SK-N-SH treated with all-trans-retinoic acid at 6 μM for 48 hours (cell line): Measurements from ENCODE around the gene OSGEP.

ENCODE experiments used
- ATAC-seq: fragments of 200-7000 bp; cut with Tn5 transposase; 3 replicates; pipeline ENCODE4 v1.9.1; 2020; ENCODE audit warnings: mild to moderate bottlenecking, moderate library complexity
- ARNTL ChIP-seq: fragments of 450-650 bp; formaldehyde crosslinking; IDR thresholded peaks from 2 replicates; pipeline ENCODE4 v1.5.0; 2020; ENCODE audit warnings: low read depth, mild to moderate bottlenecking, moderate library complexity, borderline replicate concordance
- CSDC2 ChIP-seq: fragments of 250-450 bp; sonication (Bioruptor Pico); IDR thresholded peaks from 2 replicates; pipeline ENCODE4 v1.5.0; 2020; ENCODE audit warnings: mild to moderate bottlenecking, moderate library complexity
- ESRRG ChIP-seq: fragments of 250-450 bp; sonication (Bioruptor Pico); IDR thresholded peaks from 2 replicates; pipeline ENCODE4 v1.6.1; 2021; ENCODE audit warnings: mild to moderate bottlenecking
- ISL1 ChIP-seq: fragments of 250-450 bp; sonication (Bioruptor Pico); IDR thresholded peaks from 2 replicates; pipeline ENCODE4 v2.1.2; 2022; ENCODE audit warnings: mild to moderate bottlenecking, moderate library complexity
- OSR1 ChIP-seq: fragments of 250-450 bp; sonication (Bioruptor Pico); IDR thresholded peaks from 2 replicates; pipeline ENCODE4 v1.8.0; 2022; ENCODE audit warnings: moderate library complexity, mild to moderate bottlenecking, inconsistent platforms
- PPARA ChIP-seq: fragments of 250-450 bp; sonication (Bioruptor Pico); IDR thresholded peaks from 2 replicates; pipeline ENCODE4 v1.5.0; 2020; ENCODE audit warnings: mild to moderate bottlenecking, borderline replicate concordance
- RARB ChIP-seq: fragments of 250-450 bp; sonication (Bioruptor Pico); IDR thresholded peaks from 2 replicates; pipeline ENCODE4 v1.8.0; 2021; ENCODE audit warnings: mild to moderate bottlenecking, moderate library complexity
- SNAI2 ChIP-seq: fragments of 250-450 bp; sonication (Bioruptor Pico); IDR thresholded peaks from 2 replicates; pipeline ENCODE4 v1.5.0; 2020; ENCODE audit warnings: mild to moderate bottlenecking, moderate library complexity
- TCF4 ChIP-seq: fragments of 250-450 bp; sonication (Bioruptor Pico); IDR thresholded peaks from 2 replicates; pipeline ENCODE4 v1.8.0; 2021; ENCODE audit warnings: mild to moderate bottlenecking, moderate library complexity, borderline replicate concordance
- ZC3H10 ChIP-seq: fragments of 250-450 bp; sonication (Bioruptor Pico); IDR thresholded peaks from 2 replicates; pipeline ENCODE4 v1.5.1; 2021; ENCODE audit warnings: mild to moderate bottlenecking, moderate library complexity
- ZFP3 ChIP-seq: fragments of 250-450 bp; sonication (Bioruptor Pico); IDR thresholded peaks from 2 replicates; pipeline ENCODE4 v1.5.0; 2020; ENCODE audit warnings: mild to moderate bottlenecking, moderate library complexity
- ZNF565 ChIP-seq: fragments of 450-650 bp; formaldehyde crosslinking; conservative IDR thresholded peaks from 2 replicates; pipeline ENCODE4 v1.5.0; 2020; ENCODE audit warnings: low read depth, mild to moderate bottlenecking, moderate library complexity
- ZNF70 ChIP-seq: fragments of 450-650 bp; formaldehyde crosslinking; IDR thresholded peaks from 2 replicates; pipeline ENCODE4 v1.5.0; 2020; ENCODE audit warnings: mild to moderate bottlenecking, moderate library complexity
- ZNF8 ChIP-seq: fragments of 450-650 bp; formaldehyde crosslinking; IDR thresholded peaks from 2 replicates; pipeline ENCODE4 v1.5.0; 2020; ENCODE audit warnings: mild to moderate bottlenecking, moderate library complexity
- TF ChIP-seq, protein P1 (sequence below): fragments of 250-450 bp; sonication (Bioruptor Pico); IDR thresholded peaks from 2 replicates; pipeline ENCODE4 v1.5.1; 2021; ENCODE audit warnings: mild to moderate bottlenecking, moderate library complexity
- TF ChIP-seq, protein P2 (sequence below): fragments of 250-450 bp; sonication (Bioruptor Pico); IDR thresholded peaks from 2 replicates; pipeline ENCODE4 v1.5.1; 2020; ENCODE audit warnings: low read depth, mild to moderate bottlenecking, moderate library complexity
- TF ChIP-seq, protein P3 (sequence below): fragments of 250-450 bp; sonication (Bioruptor Pico); IDR thresholded peaks from 2 replicates; pipeline ENCODE4 v1.8.0; 2020; ENCODE audit warnings: mild to moderate bottlenecking, moderate library complexity, borderline replicate concordance
- TF ChIP-seq, protein P4 (sequence below): fragments of 250-450 bp; sonication (Bioruptor Pico); IDR thresholded peaks from 2 replicates; pipeline ENCODE4 v1.8.0; 2021; ENCODE audit warnings: low read depth, mild to moderate bottlenecking, moderate library complexity, borderline replicate concordance
- TF ChIP-seq, protein P5 (sequence below): fragments of 250-450 bp; sonication (Bioruptor Pico); IDR thresholded peaks from 2 replicates; pipeline ENCODE4 v1.5.0; 2020; ENCODE audit warnings: mild to moderate bottlenecking, moderate library complexity

OSGEP gene

DNA sequence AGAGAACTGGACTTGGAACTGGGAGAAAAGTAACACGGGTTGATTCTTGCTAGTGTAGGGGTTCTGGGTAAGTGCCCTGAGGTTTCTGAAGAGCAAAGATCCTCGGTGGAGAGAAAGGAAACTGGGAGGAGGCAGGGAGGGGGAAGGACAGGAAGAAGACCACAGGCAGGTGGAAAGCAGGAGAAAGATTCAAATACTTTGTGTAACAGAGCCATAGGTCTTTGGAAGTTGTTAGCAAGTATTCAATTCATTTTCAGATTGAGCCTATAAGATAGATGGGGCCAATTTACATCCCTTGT, 15.9 kb upstream of the OSGEP start:
- ATAC-seq, result no peak

DNA sequence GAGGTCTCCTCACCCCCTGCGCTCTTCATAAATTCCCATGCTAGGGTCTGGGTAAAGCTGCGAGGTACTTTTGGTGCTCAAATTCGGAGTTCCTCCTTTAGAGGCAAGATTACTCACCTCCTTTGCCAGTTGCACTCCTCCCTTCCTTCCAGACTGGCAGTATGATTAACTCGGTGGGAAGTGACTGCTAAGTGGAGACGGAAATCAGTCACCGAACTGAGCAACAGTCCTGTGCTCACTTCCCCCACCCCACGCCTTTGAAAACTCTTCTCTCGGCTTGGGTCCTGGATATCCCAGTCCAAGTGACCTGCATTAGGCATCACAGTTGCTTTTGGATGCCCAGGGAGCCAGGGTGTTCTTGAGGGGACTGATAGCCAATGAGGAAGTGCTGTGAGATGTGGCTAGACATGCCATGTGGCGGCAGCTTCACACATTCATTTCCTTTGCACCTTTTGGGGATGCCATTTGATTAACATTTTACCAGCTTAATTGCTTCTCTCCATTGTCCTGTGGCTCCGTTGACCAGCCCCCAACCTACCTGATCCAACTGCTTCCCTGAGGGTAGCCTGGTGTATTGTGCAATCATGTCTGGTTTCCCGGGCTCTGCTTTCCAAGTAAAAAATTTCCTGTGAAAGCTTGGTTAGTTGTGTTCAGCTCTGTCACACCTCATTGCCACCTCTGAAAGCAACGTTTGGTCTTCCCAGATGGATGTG, 15.4 kb upstream of the OSGEP start:
- peak; percentile 65 for ATAC-seq
- TF ChIP-seq ESRRG (CRISPR knock-in tag), result no peak
- no peak for TF ChIP-seq TCF4 (CRISPR knock-in tag)
- TF ChIP-seq ISL1 (CRISPR knock-in tag), result no peak
- TF ChIP-seq ARNTL (CRISPR knock-in tag), result no peak
- TF ChIP-seq, protein P1, sequence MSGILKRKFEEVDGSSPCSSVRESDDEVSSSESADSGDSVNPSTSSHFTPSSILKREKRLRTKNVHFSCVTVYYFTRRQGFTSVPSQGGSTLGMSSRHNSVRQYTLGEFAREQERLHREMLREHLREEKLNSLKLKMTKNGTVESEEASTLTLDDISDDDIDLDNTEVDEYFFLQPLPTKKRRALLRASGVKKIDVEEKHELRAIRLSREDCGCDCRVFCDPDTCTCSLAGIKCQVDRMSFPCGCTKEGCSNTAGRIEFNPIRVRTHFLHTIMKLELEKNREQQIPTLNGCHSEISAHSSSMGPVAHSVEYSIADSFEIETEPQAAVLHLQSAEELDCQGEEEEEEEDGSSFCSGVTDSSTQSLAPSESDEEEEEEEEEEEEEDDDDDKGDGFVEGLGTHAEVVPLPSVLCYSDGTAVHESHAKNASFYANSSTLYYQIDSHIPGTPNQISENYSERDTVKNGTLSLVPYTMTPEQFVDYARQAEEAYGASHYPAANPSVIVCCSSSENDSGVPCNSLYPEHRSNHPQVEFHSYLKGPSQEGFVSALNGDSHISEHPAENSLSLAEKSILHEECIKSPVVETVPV, result no peak
- no peak for TF ChIP-seq ZC3H10
- no peak for TF ChIP-seq RARB (CRISPR knock-in tag)
- no peak for TF ChIP-seq CSDC2 (CRISPR knock-in tag)
- TF ChIP-seq, protein P2, sequence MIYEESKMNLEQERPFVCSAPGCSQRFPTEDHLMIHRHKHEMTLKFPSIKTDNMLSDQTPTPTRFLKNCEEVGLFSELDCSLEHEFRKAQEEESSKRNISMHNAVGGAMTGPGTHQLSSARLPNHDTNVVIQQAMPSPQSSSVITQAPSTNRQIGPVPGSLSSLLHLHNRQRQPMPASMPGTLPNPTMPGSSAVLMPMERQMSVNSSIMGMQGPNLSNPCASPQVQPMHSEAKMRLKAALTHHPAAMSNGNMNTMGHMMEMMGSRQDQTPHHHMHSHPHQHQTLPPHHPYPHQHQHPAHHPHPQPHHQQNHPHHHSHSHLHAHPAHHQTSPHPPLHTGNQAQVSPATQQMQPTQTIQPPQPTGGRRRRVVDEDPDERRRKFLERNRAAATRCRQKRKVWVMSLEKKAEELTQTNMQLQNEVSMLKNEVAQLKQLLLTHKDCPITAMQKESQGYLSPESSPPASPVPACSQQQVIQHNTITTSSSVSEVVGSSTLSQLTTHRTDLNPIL (CRISPR knock-in tag), result no peak
- TF ChIP-seq ZFP3 (CRISPR knock-in tag), result no peak
- TF ChIP-seq, protein P3, sequence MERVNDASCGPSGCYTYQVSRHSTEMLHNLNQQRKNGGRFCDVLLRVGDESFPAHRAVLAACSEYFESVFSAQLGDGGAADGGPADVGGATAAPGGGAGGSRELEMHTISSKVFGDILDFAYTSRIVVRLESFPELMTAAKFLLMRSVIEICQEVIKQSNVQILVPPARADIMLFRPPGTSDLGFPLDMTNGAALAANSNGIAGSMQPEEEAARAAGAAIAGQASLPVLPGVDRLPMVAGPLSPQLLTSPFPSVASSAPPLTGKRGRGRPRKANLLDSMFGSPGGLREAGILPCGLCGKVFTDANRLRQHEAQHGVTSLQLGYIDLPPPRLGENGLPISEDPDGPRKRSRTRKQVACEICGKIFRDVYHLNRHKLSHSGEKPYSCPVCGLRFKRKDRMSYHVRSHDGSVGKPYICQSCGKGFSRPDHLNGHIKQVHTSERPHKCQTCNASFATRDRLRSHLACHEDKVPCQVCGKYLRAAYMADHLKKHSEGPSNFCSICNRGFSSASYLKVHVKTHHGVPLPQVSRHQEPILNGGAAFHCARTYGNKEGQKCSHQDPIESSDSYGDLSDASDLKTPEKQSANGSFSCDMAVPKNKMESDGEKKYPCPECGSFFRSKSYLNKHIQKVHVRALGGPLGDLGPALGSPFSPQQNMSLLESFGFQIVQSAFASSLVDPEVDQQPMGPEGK (CRISPR knock-in tag), result no peak
- no peak for TF ChIP-seq PPARA (CRISPR knock-in tag)

More for the DNA sequence above, 15.9 kb upstream of the OSGEP start:
- TF ChIP-seq, protein P4, sequence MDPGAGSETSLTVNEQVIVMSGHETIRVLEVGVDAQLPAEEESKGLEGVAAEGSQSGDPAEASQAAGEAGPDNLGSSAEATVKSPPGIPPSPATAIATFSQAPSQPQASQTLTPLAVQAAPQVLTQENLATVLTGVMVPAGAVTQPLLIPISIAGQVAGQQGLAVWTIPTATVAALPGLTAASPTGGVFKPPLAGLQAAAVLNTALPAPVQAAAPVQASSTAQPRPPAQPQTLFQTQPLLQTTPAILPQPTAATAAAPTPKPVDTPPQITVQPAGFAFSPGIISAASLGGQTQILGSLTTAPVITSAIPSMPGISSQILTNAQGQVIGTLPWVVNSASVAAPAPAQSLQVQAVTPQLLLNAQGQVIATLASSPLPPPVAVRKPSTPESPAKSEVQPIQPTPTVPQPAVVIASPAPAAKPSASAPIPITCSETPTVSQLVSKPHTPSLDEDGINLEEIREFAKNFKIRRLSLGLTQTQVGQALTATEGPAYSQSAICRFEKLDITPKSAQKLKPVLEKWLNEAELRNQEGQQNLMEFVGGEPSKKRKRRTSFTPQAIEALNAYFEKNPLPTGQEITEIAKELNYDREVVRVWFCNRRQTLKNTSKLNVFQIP (CRISPR knock-in tag), result no peak
- TF ChIP-seq SNAI2 (CRISPR knock-in tag), result no peak
- TF ChIP-seq, protein P1, result no peak

DNA sequence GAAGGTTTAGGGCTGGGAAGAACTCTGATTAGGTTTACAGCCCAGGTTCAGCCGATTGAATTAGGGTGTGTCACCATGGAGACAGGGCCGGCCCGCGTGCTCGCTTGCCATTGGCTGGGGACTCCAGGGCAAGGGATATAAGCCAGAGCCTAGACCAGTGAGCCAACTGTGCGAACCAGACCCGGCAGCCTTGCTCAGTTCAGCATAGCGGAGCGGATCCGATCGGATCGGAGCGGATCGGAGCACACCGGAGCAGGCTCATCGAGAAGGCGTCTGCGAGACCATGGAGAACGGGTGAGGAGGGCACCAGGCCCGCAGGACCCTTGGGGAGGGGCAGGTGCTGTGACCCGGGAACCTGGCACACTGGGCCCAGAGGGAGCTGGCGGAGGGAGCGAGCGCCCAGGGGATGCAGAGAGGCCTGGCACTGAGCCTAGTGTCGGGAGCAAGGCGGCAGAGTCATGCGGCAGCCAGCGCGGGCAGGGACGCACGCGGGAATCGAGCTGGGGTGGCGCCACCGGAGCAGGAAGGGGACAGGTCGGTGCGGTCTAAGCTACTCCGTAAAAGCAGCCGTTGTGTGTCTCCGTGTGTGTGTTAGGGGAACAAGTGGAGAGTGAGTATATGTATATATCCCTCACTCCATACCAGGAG, 14.8 kb upstream of the OSGEP start, which contains the start of gene PNP:
Gene PNP, plus strand, starts transcription at position 165 of the 648 bp plus-strand sequence. Its CDS starts 119 bp downstream, at position 284.
- TF ChIP-seq, protein P3 (CRISPR knock-in tag), result no peak
- TF ChIP-seq ZNF8 (CRISPR knock-in tag), result no peak
- TF ChIP-seq OSR1 (CRISPR knock-in tag), result no peak
- TF ChIP-seq, protein P4 (CRISPR knock-in tag), result no peak
- TF ChIP-seq SNAI2 (CRISPR knock-in tag), result no peak
- no peak for TF ChIP-seq ZNF565 (CRISPR knock-in tag)
- TF ChIP-seq ZNF70 (CRISPR knock-in tag), result no peak
- TF ChIP-seq ZFP3 (CRISPR knock-in tag), result no peak
- TF ChIP-seq, protein P5, sequence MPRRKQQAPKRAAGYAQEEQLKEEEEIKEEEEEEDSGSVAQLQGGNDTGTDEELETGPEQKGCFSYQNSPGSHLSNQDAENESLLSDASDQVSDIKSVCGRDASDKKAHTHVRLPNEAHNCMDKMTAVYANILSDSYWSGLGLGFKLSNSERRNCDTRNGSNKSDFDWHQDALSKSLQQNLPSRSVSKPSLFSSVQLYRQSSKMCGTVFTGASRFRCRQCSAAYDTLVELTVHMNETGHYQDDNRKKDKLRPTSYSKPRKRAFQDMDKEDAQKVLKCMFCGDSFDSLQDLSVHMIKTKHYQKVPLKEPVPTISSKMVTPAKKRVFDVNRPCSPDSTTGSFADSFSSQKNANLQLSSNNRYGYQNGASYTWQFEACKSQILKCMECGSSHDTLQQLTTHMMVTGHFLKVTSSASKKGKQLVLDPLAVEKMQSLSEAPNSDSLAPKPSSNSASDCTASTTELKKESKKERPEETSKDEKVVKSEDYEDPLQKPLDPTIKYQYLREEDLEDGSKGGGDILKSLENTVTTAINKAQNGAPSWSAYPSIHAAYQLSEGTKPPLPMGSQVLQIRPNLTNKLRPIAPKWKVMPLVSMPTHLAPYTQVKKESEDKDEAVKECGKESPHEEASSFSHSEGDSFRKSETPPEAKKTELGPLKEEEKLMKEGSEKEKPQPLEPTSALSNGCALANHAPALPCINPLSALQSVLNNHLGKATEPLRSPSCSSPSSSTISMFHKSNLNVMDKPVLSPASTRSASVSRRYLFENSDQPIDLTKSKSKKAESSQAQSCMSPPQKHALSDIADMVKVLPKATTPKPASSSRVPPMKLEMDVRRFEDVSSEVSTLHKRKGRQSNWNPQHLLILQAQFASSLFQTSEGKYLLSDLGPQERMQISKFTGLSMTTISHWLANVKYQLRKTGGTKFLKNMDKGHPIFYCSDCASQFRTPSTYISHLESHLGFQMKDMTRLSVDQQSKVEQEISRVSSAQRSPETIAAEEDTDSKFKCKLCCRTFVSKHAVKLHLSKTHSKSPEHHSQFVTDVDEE, result no peak
- no peak for TF ChIP-seq ARNTL (CRISPR knock-in tag)
- ATAC-seq, result peak; percentile 98
